Activated T-cell treated with anti-CD3 and anti-CD28 coated beads, Interleukin-2, amount 50 U/mL, for 48 hours (primary cell): ENCODE measurements around the gene EFCC1.

Source experiments
- DNase-seq, 2 experiments: peaks; one replicate each; pipeline ENCODE4 v3.0.0-alpha.2; 2020

The EFCC1 gene

DNA sequence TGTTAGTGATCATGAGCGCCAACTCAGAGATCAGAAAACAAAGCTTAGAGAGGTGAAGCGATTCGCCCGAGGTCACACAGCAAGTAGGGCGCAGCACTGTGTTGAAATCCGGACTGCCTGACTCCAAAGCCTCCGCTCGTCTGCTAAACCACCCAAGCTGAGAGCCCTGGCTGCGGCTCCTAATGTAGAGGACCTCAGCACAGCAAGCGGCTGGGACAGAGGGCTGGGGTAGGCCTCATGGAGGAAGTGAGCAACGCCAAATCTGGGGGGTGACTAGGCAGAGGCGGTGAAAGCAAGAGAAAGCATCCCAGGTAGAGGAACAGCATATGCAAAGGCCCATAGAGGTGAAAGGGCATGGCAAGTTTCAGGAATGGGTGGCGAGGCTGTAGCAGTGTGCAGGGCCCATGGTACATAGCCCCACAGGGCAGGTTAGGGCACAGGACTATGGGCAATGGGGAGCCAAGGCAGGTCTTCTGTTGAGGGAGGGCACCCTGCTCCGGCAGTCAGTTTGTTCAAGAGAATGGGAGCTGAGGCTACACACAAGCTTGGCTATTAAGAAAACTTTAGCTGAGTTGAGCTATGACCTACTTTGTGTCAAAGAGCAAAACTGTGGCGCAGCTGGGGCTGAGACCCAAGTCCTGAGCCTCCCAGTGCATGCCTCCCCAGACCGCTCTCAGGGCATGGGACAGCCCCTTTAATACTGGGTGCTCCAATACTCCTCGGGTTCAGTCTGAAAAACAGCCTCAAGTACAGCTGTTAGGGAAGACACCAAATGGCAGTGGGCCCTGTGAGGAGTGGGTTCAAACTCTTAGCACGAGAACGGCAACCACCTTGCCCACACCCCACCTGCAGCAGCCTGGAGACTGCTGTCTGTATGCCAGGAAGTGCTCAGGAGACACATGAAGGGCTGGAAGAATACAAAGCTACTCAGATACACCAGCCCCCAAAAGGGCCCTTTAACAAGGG lies 6.2 kb upstream of the EFCC1 start:
- peak in 1 of 2 experiments; percentile 25 for DNase-seq

DNA sequence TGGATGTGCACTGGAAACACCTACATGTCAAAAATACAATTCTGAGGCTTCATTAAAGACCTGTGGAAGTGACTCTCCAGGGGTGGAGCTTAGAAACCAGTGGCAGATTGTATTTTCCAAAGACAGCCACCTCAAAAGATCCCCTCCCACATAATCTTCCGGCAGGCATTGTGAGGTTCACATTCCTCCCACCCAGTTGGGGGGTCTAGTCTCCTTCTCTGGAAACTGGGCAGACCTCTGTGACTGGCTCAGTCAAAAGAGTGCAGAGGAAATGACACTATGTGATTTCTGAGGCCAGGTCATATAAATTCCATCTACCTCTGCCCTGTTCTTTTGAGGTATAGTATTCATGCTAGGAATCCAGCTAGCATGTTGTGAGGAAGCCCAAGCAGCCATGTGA lies 5.4 kb upstream of the EFCC1 start:
- DNase-seq = no peak

- no peak for DNase-seq
Observed at GRCh38 chr3:128996200-128996599, 4.9 kb upstream of the EFCC1 start.

DNA sequence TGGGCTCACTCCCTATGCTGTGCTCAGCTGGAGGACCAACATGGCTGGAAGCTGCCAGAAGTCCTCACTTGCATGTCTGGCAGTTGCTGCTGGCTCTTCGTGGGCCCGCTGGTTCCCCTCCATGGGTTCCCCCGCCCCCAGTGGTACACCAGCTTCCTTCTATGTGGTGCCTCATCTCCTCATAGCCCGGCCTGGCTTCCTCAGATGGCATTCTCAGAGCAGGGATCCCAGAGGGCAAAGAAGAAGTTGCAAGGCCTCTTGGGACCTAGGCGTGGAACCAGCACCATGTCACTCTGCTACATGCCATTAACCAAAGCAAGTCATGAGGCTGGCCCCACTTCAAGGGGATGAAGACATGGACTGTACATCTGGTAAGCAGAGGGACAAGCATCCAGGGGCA lies 4.4 kb upstream of the EFCC1 start:
- no peak for DNase-seq

DNA sequence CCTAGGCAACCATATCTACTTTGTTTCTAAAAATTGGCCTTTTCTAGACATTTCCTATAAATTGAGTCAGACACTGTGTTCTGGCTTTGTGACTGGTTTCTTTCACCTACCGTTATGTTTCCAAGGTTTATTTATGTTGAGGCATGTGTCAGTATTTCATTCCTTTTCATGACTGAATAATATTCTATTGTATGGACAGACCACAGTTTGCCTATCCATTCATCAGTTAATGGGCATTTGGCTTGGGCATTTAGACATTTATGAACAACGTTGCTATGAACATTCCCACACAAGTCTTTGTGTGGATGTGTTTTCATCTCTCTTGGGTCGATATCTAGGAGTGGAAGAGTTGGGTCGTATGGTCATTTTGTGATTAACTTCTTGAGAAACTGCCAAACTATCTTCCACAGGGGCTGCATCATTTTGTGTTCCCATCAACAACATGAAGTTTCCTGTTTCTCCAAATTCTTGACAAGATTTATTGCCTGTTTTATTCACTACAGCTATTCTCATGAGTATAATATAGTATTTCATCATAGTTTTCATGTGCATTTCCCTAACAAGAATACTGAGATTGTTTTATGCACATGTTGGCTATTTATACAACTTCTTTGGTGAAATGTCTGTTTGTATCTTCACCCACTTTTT lies 3.5 kb upstream of the EFCC1 start:
- no peak for DNase-seq

GRCh38 chr3:128998561-128998960 lies 2.5 kb upstream of the EFCC1 start:
- no peak for DNase-seq

DNA sequence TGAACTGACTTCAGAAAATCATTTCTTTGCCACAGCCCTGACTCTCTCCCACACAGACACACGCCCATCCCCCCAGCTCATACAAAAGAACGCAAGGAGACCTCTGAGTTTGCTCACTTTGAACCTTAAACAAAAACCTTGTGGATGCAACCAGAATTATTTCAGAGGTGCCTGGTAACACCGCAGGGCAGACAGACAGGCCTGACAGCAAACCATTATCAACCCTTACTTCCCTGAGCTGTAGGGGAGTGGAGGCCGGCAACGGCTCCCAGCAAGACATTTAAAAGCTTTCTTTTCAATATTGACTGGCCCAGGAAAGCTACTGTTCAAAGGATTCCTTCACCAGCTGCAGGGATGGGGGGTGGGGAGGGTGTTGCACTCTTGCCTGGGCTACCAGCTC lies 2.0 kb upstream of the EFCC1 start:
- DNase-seq = no peak

GRCh38 chr3:129000742-129001100 lies 383 bp upstream of the EFCC1 start:
- no peak for DNase-seq

DNA sequence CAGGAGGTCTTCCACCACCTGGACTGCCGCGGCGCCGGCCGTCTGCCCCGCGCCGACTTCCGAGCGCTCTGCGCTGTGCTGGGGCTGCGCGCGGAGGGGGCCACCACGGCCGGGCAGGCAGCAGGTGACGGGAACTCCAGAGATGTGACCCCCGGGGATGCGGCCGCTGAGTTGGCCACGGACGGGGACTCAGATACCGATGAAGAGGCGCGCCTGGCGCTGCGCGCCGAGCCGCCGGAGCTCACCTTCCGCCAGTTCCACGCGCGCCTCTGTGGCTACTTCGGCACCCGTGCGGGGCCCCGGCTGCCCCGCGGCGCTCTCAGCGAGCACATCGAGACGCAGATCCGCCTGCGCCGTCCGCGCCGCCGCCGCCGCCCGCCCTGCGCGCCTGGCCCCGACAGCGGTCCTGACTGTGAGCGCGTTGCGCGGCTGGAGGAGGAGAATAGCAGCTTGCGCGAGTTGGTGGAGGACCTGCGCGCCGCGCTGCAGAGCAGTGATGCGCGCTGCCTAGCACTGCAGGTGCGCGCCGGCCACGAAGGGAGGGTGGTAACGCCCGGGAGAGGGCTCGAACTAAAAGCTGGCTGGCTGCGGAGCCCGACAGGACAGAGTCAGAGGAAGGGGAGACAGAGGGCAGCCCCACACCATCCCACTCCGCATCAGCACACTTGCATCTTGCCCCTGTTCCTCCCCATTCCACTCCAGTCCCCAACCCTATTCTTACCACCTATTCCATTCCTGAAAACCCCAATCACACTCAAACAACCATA lies 885 bp downstream of the EFCC1 start:
- DNase-seq = peak; percentile 66 to 70

- DNase-seq = peak in 1 of 2 experiments; percentile 29
Observed at GRCh38 chr3:129002573-129003569, 1.8 kb downstream of the EFCC1 start.

DNA sequence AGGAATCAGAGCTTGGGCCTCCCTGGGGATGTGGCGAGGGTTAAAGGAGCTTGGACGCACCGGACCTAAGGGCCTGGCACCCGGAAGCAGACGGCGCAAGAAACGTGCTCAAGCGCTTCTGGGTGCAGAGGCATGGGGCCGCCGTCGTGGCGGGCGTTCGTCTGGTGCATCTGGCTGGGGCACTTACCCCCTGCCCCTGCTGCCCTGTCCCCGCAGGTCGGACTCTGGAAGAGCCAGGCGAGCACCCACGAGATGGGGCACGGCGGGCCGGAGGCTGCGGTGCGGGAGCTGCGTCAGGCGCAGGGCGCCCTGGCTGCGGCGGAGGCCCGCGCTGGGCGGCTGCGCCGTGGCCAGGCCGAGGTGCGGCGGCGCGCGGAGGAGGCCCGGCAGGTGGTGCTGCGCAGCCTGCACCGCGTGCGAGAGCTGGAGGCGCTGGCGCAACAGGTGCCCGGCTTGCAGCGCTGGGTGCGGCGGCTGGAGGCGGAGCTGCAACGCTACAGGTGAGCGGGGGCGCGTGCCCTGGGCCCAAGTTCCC lies 2.5 kb downstream of the EFCC1 start:
- peak; percentile 51 to 68 for DNase-seq

- DNase-seq = no peak
Observed at GRCh38 chr3:129004639-129005295, 3.7 kb downstream of the EFCC1 start.

GRCh38 chr3:129005526-129006303 lies 4.6 kb downstream of the EFCC1 start:
- no peak for DNase-seq

DNA sequence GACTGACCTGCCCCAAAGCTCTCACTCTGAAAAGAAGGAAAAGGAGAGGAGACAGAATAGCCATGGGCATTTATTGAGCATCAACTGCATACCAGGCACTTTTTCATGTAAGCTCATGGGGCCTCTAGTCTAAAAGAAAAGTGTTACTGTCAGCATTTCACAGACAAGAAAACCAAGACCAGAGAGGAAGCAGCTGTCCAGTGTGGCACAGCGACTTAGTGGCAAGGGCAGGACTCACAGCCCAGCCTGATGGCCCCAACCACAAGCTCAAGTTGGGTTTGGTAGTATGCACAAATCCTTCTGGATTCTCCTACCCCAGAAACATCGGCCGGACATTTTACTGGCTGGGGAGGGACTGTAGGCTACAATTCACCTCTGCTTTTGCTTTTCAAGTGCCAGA lies 5.8 kb downstream of the EFCC1 start:
- DNase-seq = no peak

DNA sequence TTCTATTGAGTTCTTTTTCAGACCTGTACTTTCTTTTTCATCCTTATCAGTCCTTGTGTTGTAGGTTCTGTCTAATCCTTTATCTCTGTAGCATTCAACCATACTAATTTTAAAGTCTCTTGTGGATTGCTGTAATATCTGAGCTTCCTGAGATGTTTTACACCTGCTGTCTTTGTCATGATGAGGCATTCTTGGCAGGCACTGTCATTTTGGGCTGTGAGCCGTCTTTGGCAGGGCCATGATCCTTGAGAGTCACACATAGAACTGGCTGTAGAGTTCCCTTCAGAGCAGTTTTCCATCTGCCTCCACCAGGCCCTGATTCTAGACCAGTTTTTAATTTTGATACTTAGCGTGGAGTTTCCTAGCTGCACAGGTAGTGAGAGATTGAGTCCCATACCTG lies 6.7 kb downstream of the EFCC1 start:
- DNase-seq = no peak

GRCh38 chr3:129009266-129009665 lies 8.2 kb downstream of the EFCC1 start:
- no peak for DNase-seq

DNA sequence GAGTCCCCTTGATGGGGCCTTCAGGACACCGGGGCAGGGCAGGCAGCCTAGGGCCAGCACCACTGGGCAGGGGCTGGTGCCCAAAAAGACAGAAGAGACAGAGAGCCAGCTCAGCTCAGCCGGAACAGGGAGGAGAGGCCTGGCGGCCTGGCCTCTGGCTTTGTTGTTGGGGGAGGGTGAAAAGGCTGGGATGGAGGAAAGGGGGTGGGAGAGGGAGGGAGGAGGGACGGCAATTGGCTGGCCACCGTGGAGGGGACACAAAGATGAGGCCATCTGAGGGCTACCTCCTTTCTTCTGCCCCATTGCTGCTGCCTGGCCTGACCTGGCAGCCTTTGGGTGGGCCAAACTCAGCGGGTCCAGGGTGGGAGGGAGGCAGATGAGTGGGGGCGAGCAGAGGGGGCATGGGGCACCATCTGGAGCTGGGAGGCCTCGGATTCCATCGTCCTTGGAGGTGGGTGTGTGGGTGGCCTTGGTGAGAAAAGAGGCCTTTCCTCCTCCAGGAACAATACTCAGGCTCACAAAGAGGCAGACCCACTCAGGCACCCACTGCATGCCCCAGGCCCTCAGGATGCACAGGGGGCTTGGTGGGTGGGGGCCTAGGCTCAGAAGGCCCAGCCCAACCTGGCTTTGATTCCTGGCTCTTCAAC lies 9.3 kb downstream of the EFCC1 start:
- DNase-seq = no peak

DNA sequence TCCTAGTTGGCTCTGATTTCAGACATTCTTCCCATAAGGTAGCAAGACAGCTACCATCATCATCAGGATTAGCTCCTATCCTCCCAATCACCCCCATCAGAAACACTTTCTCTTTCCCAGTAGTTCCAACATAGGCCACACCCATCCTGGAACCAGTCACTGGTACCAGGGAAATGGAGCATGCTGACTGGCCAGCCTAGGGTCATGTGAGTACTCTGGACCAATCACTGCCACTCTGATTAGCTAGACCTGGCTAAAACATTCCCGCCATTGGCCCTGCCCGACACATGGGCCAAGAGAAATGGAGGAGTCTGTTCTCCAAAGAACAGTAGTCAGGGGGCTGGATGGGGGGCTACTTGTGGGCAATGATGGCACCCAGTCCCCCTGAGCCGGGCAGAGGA lies 12.4 kb downstream of the EFCC1 start:
- DNase-seq = no peak

DNA sequence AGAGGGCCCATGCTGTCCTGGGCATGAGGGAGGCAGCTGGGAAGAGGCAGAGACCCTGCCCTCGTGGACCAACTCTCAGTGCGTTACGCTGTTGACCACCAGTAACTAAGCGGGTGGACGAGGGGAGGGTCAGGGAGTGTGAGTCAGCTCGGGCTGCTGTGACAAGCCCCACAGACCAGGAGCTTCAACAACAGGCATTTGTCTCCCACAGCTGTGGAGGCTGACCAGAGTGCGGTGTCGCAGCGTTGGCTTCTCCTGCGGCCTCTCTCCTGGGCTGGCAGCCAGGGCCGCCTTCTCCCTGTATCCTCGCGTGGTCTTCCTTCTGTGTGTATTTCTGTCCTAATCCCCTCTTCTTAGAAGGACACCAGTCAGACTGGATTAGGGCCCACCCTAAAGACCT lies 13.0 kb downstream of the EFCC1 start:
- DNase-seq = no peak

DNA sequence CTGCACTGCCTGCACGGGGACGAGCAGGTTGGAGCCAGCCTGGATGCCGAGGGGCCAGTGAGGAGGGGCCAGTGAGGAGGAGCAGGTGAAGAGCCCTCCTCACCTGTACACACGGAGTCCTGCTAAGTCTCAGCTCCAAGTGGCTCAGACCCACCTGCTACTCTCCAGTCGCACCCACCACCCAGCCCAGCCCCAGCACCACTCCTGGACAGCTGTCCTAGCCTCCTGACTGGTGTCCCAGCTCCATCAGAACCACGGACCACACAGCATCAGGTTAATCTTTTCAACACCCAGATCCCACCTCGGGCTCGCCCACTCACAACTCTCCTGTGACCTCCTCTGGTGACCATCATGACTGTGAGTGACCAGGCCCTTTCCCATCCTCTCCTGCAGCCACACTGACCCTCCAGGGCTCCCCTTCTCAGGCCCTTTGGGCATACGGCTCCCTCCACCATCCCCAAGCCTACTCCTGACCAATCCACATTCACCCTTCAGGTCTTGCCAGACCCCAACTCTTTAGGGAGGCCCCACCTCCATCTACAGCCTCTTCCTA lies 13.8 kb downstream of the EFCC1 start:
- no peak for DNase-seq
